ENCODE results near the gene HPSE2. TPM values are rescaled to one million over a fixed set of nuclear protein-coding genes. Genes with fewer than 3 reads are reported as not detected.

The HPSE2 gene
- total RNA-seq, 1 donor from 2014 or later: not detected

DNA sequence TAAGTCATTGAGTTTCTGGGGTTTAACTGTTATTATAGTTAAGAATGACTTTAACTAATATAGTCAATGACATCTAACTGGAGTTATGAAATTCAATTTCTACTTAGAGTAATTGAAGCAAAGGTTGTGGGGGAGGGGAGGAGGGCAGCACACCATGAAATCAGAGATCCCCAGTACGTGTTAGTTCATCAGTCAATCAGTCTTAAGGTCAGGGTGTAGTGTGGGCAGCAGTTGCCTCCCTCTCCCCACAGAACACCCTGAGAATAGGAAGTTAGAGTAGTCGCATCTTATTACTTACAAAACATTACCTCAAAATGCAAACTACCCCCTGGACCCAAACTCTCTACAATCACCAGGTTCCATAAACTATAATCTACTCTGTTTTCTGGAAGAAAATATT is 781.9 kb downstream of the HPSE2 start:
- Mint-ChIP-seq H3K27me3 (ENCODE audit: unreplicated experiment) (no peaks in the 10 kb centered on the region), H3K36me3 (ENCODE audit: low read depth, unreplicated experiment) (no peaks in the 10 kb centered on the region)
- no peak for DNase-seq (ENCODE audit: low spot score)

DNA sequence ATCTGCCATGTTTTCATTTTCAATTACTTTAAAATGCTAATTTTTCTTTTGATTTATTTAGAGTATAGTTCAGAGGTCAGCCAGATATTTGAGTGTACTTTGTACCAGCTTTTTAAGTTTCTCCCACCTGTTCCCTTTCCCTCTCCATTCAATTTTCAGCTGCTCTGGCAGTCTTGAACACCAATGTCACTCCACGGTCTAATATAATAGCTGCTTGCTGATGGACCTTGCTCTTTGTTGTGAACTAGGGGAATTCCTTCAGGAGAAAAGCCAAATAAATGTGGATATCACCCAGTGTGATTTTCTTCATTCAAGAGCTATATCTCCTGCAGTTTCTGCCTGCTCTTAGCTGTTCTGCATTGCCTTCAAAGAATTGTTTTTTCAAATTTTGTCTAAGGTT is 785.0 kb downstream of the HPSE2 start:
- no peaks in the 10 kb centered on the region for H3K9me3 Mint-ChIP-seq (ENCODE audit: unreplicated experiment)
- H3K4me3 Mint-ChIP-seq (ENCODE audit: unreplicated experiment): no peak overlapping the region
- peaks cover 3% of the 10 kb centered on the region for H3K36me3 Mint-ChIP-seq (ENCODE audit: low read depth, unreplicated experiment)
- no peak for DNase-seq (ENCODE audit: low spot score)
- TF ChIP-seq, protein P1, sequence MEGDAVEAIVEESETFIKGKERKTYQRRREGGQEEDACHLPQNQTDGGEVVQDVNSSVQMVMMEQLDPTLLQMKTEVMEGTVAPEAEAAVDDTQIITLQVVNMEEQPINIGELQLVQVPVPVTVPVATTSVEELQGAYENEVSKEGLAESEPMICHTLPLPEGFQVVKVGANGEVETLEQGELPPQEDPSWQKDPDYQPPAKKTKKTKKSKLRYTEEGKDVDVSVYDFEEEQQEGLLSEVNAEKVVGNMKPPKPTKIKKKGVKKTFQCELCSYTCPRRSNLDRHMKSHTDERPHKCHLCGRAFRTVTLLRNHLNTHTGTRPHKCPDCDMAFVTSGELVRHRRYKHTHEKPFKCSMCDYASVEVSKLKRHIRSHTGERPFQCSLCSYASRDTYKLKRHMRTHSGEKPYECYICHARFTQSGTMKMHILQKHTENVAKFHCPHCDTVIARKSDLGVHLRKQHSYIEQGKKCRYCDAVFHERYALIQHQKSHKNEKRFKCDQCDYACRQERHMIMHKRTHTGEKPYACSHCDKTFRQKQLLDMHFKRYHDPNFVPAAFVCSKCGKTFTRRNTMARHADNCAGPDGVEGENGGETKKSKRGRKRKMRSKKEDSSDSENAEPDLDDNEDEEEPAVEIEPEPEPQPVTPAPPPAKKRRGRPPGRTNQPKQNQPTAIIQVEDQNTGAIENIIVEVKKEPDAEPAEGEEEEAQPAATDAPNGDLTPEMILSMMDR (IDR thresholded peaks at IDR 0.05; ENCODE audit: unreplicated experiment): no peak
- no peak overlapping the region for H3K27ac Mint-ChIP-seq (ENCODE audit: unreplicated experiment)
- H3K4me1 Mint-ChIP-seq (ENCODE audit: unreplicated experiment): peaks cover 4% of the 10 kb centered on the region
- H3K27me3 Mint-ChIP-seq (ENCODE audit: unreplicated experiment): peaks cover 2% of the 10 kb centered on the region

More for the DNA sequence above, 781.9 kb downstream of the HPSE2 start:
- Mint-ChIP-seq H3K27ac (ENCODE audit: unreplicated experiment) (no peak overlapping the region), H3K4me3 (ENCODE audit: unreplicated experiment) (no peak overlapping the region), H3K4me1 (ENCODE audit: unreplicated experiment) (peaks cover 2% of the 10 kb centered on the region), H3K9me3 (ENCODE audit: unreplicated experiment) (no peaks in the 10 kb centered on the region)
- TF ChIP-seq, protein P1 (IDR thresholded peaks at IDR 0.05; ENCODE audit: unreplicated experiment): no peak

DNA sequence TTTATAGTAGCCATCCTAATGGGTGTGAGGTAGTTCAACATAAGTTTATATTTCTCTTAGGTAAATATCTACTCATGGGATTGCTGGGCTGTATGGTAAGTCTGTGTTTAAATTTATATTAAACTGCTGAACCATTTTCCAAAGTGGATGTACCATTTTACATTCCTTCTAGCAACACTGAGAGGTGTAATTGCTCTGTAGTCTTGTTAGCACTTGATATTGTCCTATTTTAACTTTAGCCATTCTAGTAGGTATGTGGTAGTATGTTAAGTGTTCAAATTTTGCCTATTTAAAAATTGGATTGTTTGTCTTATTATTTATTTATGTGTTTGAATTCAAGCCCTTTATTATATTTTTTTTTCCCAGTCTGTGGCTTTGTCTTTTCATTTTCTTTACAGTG is 786.4 kb downstream of the HPSE2 start:
- no peak overlapping the region for H3K27ac Mint-ChIP-seq (ENCODE audit: unreplicated experiment)
- H3K4me3 Mint-ChIP-seq (ENCODE audit: unreplicated experiment): no peak overlapping the region
- DNase-seq (ENCODE audit: low spot score): no peak
- peaks cover 10% of the 10 kb centered on the region for H3K36me3 Mint-ChIP-seq (ENCODE audit: low read depth, unreplicated experiment)
- H3K27me3 Mint-ChIP-seq (ENCODE audit: unreplicated experiment): peaks cover 7% of the 10 kb centered on the region
- TF ChIP-seq, protein P1 (IDR thresholded peaks at IDR 0.05; ENCODE audit: unreplicated experiment): no peak
- H3K9me3 Mint-ChIP-seq (ENCODE audit: unreplicated experiment): no peaks in the 10 kb centered on the region
- peaks cover 5% of the 10 kb centered on the region for H3K4me1 Mint-ChIP-seq (ENCODE audit: unreplicated experiment)

DNA sequence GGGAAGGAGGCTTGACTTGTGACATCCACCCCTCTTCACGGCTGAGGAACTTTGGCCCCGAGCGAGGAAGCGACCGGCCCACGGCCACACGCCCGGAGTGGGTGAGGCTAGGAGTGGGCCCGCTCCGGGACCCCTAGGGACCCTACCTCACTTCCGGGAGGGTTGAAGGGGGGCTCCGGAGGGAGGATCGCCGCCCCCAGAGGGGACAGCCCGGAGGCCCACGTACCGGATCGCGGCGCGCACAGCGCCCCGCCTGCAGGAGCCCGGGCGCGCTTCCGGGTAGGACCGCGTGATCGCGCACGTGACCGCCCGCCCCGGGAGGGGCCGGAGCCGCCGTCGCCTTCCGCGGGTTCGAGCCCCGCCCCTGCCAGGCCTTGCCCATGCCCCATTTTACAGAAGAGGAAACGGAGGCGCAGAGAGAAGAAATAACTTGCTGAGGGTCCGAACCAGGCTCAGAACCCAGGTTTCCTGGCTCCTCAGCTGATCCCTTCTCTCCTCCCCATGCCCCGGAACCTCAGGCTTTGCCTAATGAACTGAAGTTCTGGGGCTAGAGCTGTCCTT is 788.9 kb downstream of the HPSE2 start, which contains the start of gene HPS1:
TSS of gene HPS1 (minus strand) at position 275 of the 561 bp plus-strand sequence. CDS start 3,695 bp downstream, outside the sequence.
- TF ChIP-seq, protein P1 (IDR thresholded peaks at IDR 0.05; ENCODE audit: unreplicated experiment): no peak
- peaks cover 7% of the 10 kb centered on the region for H3K27me3 Mint-ChIP-seq (ENCODE audit: unreplicated experiment)
- peak within 1 kb of the TSS; percentile 89 for H3K4me3 Mint-ChIP-seq (ENCODE audit: unreplicated experiment)
- H3K9me3 Mint-ChIP-seq (ENCODE audit: unreplicated experiment): no peaks in the 10 kb centered on the region
- DNase-seq (ENCODE audit: low spot score): peak; percentile 66
- H3K27ac Mint-ChIP-seq (ENCODE audit: unreplicated experiment): peak within 1 kb of the TSS; percentile 65
- peaks cover 19% of the 10 kb centered on the region for H3K36me3 Mint-ChIP-seq (ENCODE audit: low read depth, unreplicated experiment)
- peaks cover 5% of the 10 kb centered on the region for H3K4me1 Mint-ChIP-seq (ENCODE audit: unreplicated experiment)

DNA sequence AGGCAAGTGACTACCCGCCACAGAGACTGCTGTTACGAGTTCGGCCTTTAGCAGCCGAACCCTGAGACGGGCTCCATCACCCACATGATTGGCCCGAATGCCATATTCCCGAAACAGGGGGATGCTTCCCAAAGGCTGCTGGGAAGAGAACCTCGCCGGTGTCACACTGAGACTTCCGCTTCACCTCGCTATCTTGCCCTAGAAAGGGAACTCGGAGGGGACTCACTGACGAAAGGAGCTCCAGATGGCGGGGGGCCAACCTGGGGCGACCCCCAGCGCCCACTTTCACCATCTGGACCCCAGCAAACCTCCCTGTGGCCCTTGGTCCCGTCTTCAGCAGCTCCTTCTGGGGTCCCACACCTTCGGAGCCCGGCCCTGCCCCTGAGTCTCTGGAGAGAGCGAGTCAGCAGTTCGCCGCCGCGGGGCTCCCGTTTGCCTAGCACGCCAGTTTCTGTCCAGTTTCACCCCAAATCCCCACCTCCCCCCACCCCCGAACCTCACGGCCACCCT is 789.4 kb downstream of the HPSE2 start:
- Mint-ChIP-seq H3K4me3 (ENCODE audit: unreplicated experiment) (peak overlapping the region; percentile 83), H3K27ac (ENCODE audit: unreplicated experiment) (no peak overlapping the region), H3K27me3 (ENCODE audit: unreplicated experiment) (peaks cover 7% of the 10 kb centered on the region), H3K4me1 (ENCODE audit: unreplicated experiment) (peaks cover 5% of the 10 kb centered on the region), H3K36me3 (ENCODE audit: low read depth, unreplicated experiment) (peaks cover 19% of the 10 kb centered on the region), H3K9me3 (ENCODE audit: unreplicated experiment) (no peaks in the 10 kb centered on the region)
- DNase-seq (ENCODE audit: low spot score): peak; percentile 41
- TF ChIP-seq, protein P1 (IDR thresholded peaks at IDR 0.05; ENCODE audit: unreplicated experiment): no peak

Measured in endothelial cell (in vitro differentiated cells).